Naive thymus-derived CD4-positive, alpha-beta T cell (primary cell): ENCODE measurements around the gene NMNAT2. TPM values are rescaled to one million over a fixed set of nuclear protein-coding genes. Genes with fewer than 3 reads are reported as not detected.

ENCODE experiments used
- ATAC-seq: fragments of 150-1000 bp; cut with Tn5 transposase; 2 replicates; pipeline ENCODE4 v1.10.0; 2021; ENCODE audit warnings: mild to moderate bottlenecking, moderate library complexity
- CTCF ChIA-PET: fragments of 350-600 bp; sonication (Branson Sonifier 250); formaldehyde crosslinking; loops from one replicate; lab custom pipeline; 2021; ENCODE audit warnings: antibody characterized with exemption; lab: Charles Lee
- POLR2A ChIA-PET: fragments of 350-600 bp; sonication (Branson Sonifier 250); formaldehyde crosslinking; loops from one replicate; lab custom pipeline; 2021; ENCODE audit warnings: antibody characterized with exemption, inconsistent platforms; lab: Charles Lee
- DNase-seq, 9 donors: peaks; one replicate each; pipeline versions ENCODE4 v3.0.0 to v3.0.0-alpha.2; 2020 to 2022; ENCODE audit warnings: mixed read lengths in 1 of 9
- H3K27ac ChIP-seq: one replicate; pipeline ENCODE4 v1.7.0; 2013; ENCODE audit warnings: mild to moderate bottlenecking, low read depth, low read length, moderate library complexity
- H3K27me3 ChIP-seq, 2 donors: one replicate each; pipeline ENCODE4 v1.7.0; 2013; ENCODE audit warnings: low read length in 2 of 2, mild to moderate bottlenecking in 2 of 2, moderate library complexity in 2 of 2; ENCODE audit not compliant: control insufficient read depth in 2 of 2, insufficient read depth in 2 of 2
- H3K36me3 ChIP-seq, 3 experiments: 1 replicate in 2 of 3; 2 replicates in 1 of 3; pipeline ENCODE4 v1.7.0; 2013; ENCODE audit warnings: low read length in 3 of 3, mild to moderate bottlenecking in 3 of 3, moderate library complexity in 1 of 3; ENCODE audit not compliant: insufficient read depth in 3 of 3, control insufficient read depth in 2 of 3
- H3K4me1 ChIP-seq, 2 donors: one replicate each; pipeline ENCODE4 v1.7.0; 2013; ENCODE audit warnings: low read length in 2 of 2, mild to moderate bottlenecking in 2 of 2, moderate library complexity in 1 of 2; ENCODE audit not compliant: control insufficient read depth in 2 of 2, insufficient read depth in 2 of 2
- H3K4me3 ChIP-seq: 2 replicates; pipeline ENCODE4 v1.7.0; 2013; ENCODE audit warnings: mild to moderate bottlenecking, low read length
- H3K9me3 ChIP-seq, 3 experiments: 1 replicate in 2 of 3; 2 replicates in 1 of 3; pipeline ENCODE4 v1.7.0; 2013; ENCODE audit warnings: low read length in 3 of 3; ENCODE audit not compliant: control insufficient read depth in 2 of 3
- H3K27ac Mint-ChIP-seq, 9 donors: one replicate each; pipeline ENCODE4 v1.8.0; 2020 to 2022; ENCODE audit warnings: mixed read lengths in 9 of 9, mild to moderate bottlenecking in 8 of 9, moderate library complexity in 5 of 9, inconsistent platforms in 2 of 9
- H3K27me3 Mint-ChIP-seq, 5 donors: one replicate each; pipeline ENCODE4 v1.8.0; 2021 to 2022; ENCODE audit warnings: mixed read lengths in 5 of 5, mild to moderate bottlenecking in 1 of 5
- H3K36me3 Mint-ChIP-seq, 5 donors: one replicate each; pipeline ENCODE4 v1.8.0; 2020 to 2022; ENCODE audit warnings: mixed read lengths in 5 of 5, mild to moderate bottlenecking in 3 of 5, inconsistent platforms in 1 of 5
- H3K4me1 Mint-ChIP-seq, 7 donors: one replicate each; pipeline ENCODE4 v1.8.0; 2020 to 2022; ENCODE audit warnings: mixed read lengths in 7 of 7, mild to moderate bottlenecking in 3 of 7, inconsistent platforms in 1 of 7
- H3K4me3 Mint-ChIP-seq, 10 donors: one replicate each; pipeline ENCODE4 v1.8.0; 2020 to 2022; ENCODE audit warnings: mild to moderate bottlenecking in 10 of 10, mixed read lengths in 10 of 10, moderate library complexity in 6 of 10, inconsistent platforms in 2 of 10
- H3K9me3 Mint-ChIP-seq, 11 donors: one replicate each; pipeline ENCODE4 v1.8.0; 2020 to 2022; ENCODE audit warnings: mixed read lengths in 11 of 11, mild to moderate bottlenecking in 4 of 11, inconsistent platforms in 1 of 11, moderate library complexity in 1 of 11
- intact Hi-C, 2 donors: fragments of 100-400 bp; cut with micrococcal nuclease; formaldehyde crosslinking; loops; one replicate each; pipeline ENCODE4 v1.15.1; 2023
- polyA plus RNA-seq, 2 donors: library from polyadenylated mRNA; unstranded; fragments of 300-500 nt; fragmentation: Illumina TruSeq; gene quantifications; one replicate each; pipeline ENCODE4 v1.2.3, GENCODE V29; 2021
- total RNA-seq, 6 experiments: library from RNA in 5 of 6; stranded (reverse) in 5 of 6; gene quantifications; 1 replicate in 5 of 6; 2 replicates in 1 of 6; pipeline ENCODE4 v1.2.3 and lab custom pipeline; 2021 to 2026

The NMNAT2 gene
- total and polyA plus RNA-seq, 7 experiments from 2014 or later: 0.07 to 0.24 TPM; not detected in 5

GRCh38 chr1:183303323-183303645 lies 114.9 kb downstream of the NMNAT2 start:
- Histone ChIP-seq H3K27me3 (no peaks in the 10 kb centered on the region), H3K27ac (no peak overlapping the region), H3K4me3 (no peak overlapping the region), H3K36me3 (no peaks in the 10 kb centered on the region), H3K9me3 (no peaks in the 10 kb centered on the region), H3K4me1 (no peaks in the 10 kb centered on the region)
- CTCF ChIA-PET: no interaction called here
- ATAC-seq (no peak), DNase-seq (no peak)
- H3K27ac Mint-ChIP-seq: no peak overlapping the region
- peaks cover 0 to 9% (median 7%) of the 10 kb centered on the region in 5 donors for H3K27me3 Mint-ChIP-seq
- peaks cover 0 to 3% (median 0%) of the 10 kb centered on the region in 5 donors for H3K36me3 Mint-ChIP-seq
- no peak overlapping the region for H3K4me3 Mint-ChIP-seq
- POLR2A ChIA-PET: no interaction called here
- H3K4me1 Mint-ChIP-seq: no peaks in the 10 kb centered on the region
- H3K9me3 Mint-ChIP-seq: peaks cover 0 to 6% (median 0%) of the 10 kb centered on the region in 11 donors
- intact Hi-C loops: no loop called here

GRCh38 chr1:183302452-183303322 lies 115.5 kb downstream of the NMNAT2 start:
- H3K9me3 Mint-ChIP-seq: peaks cover 0 to 6% (median 0%) of the 10 kb centered on the region in 11 donors
- H3K27ac Mint-ChIP-seq: peak overlapping the region in 1 of 9 donors; percentile 14
- H3K4me3 Mint-ChIP-seq: no peak overlapping the region
- no peaks in the 10 kb centered on the region for H3K9me3 ChIP-seq
- ChIA-PET CTCF (no interaction called here), POLR2A (no interaction called here)
- intact Hi-C loops: no loop called here
- peaks cover 0 to 3% (median 0%) of the 10 kb centered on the region in 5 donors for H3K36me3 Mint-ChIP-seq
- DNase-seq (no peak), ATAC-seq (no peak)
- H3K36me3 ChIP-seq: no peaks in the 10 kb centered on the region
- H3K4me3 ChIP-seq: no peak overlapping the region
- H3K27ac ChIP-seq: no peak overlapping the region
- no peaks in the 10 kb centered on the region for H3K4me1 ChIP-seq
- H3K27me3 ChIP-seq: no peaks in the 10 kb centered on the region
- H3K4me1 Mint-ChIP-seq: no peaks in the 10 kb centered on the region
- H3K27me3 Mint-ChIP-seq: peaks cover 0 to 9% (median 7%) of the 10 kb centered on the region in 5 donors

GRCh38 chr1:183301239-183301638 lies 116.9 kb downstream of the NMNAT2 start:
- DNase-seq (no peak), ATAC-seq (no peak)
- intact Hi-C loops: no loop called here
- ChIA-PET POLR2A (no interaction called here), CTCF (no interaction called here)
- peaks cover 5 to 15% (median 8%) of the 10 kb centered on the region in 5 donors for H3K27me3 Mint-ChIP-seq
- no peak overlapping the region for H3K4me3 Mint-ChIP-seq
- Histone ChIP-seq H3K4me3 (no peak overlapping the region), H3K27me3 (no peaks in the 10 kb centered on the region), H3K9me3 (no peaks in the 10 kb centered on the region), H3K36me3 (no peaks in the 10 kb centered on the region), H3K27ac (no peak overlapping the region), H3K4me1 (no peaks in the 10 kb centered on the region)
- H3K36me3 Mint-ChIP-seq: peaks cover 0 to 3% (median 0%) of the 10 kb centered on the region in 5 donors
- no peak overlapping the region for H3K27ac Mint-ChIP-seq
- no peaks in the 10 kb centered on the region for H3K4me1 Mint-ChIP-seq
- peaks cover 0 to 6% (median 0%) of the 10 kb centered on the region in 11 donors for H3K9me3 Mint-ChIP-seq

GRCh38 chr1:183300828-183301227 lies 117.4 kb downstream of the NMNAT2 start:
- DNase-seq: no peak
- peaks cover 5 to 15% (median 8%) of the 10 kb centered on the region in 5 donors for H3K27me3 Mint-ChIP-seq
- H3K27me3 ChIP-seq: no peaks in the 10 kb centered on the region
- ChIA-PET CTCF (no interaction called here), POLR2A (no interaction called here)
- H3K36me3 ChIP-seq: no peaks in the 10 kb centered on the region
- peaks cover 0 to 6% (median 0%) of the 10 kb centered on the region in 11 donors for H3K9me3 Mint-ChIP-seq
- no peaks in the 10 kb centered on the region for H3K4me1 ChIP-seq
- no peaks in the 10 kb centered on the region for H3K4me1 Mint-ChIP-seq
- ATAC-seq: no peak
- H3K36me3 Mint-ChIP-seq: peaks cover 0 to 3% (median 0%) of the 10 kb centered on the region in 5 donors
- H3K4me3 ChIP-seq: no peak overlapping the region
- intact Hi-C loops: no loop called here
- H3K27ac ChIP-seq: no peak overlapping the region
- no peak overlapping the region for H3K4me3 Mint-ChIP-seq
- H3K27ac Mint-ChIP-seq: no peak overlapping the region
- no peaks in the 10 kb centered on the region for H3K9me3 ChIP-seq

- ChIA-PET CTCF (no interaction called here), POLR2A (no interaction called here)
- H3K4me1 ChIP-seq: no peaks in the 10 kb centered on the region
- no peaks in the 10 kb centered on the region for H3K27me3 ChIP-seq
- ATAC-seq (no peak), DNase-seq (no peak)
- peaks cover 5 to 15% (median 8%) of the 10 kb centered on the region in 5 donors for H3K27me3 Mint-ChIP-seq
- H3K36me3 Mint-ChIP-seq: peaks cover 0 to 3% (median 0%) of the 10 kb centered on the region in 5 donors
- intact Hi-C loops: no loop called here
- peaks cover 0 to 6% (median 0%) of the 10 kb centered on the region in 11 donors for H3K9me3 Mint-ChIP-seq
- H3K4me3 ChIP-seq: no peak overlapping the region
- no peaks in the 10 kb centered on the region for H3K36me3 ChIP-seq
- no peaks in the 10 kb centered on the region for H3K9me3 ChIP-seq
- no peak overlapping the region for H3K27ac Mint-ChIP-seq
- H3K27ac ChIP-seq: no peak overlapping the region
- H3K4me1 Mint-ChIP-seq: no peaks in the 10 kb centered on the region
- H3K4me3 Mint-ChIP-seq: no peak overlapping the region
Measured at GRCh38 chr1:183300395-183300794, 117.8 kb downstream of the NMNAT2 start.

- H3K27me3 ChIP-seq: no peaks in the 10 kb centered on the region
- no peaks in the 10 kb centered on the region for H3K36me3 ChIP-seq
- DNase-seq (no peak), ATAC-seq (no peak)
- H3K4me1 ChIP-seq: no peaks in the 10 kb centered on the region
- peaks cover 0 to 6% (median 5%) of the 10 kb centered on the region in 5 donors for H3K27me3 Mint-ChIP-seq
- ChIA-PET CTCF (no interaction called here), POLR2A (interaction anchor here (0.6 kb wide), 1 partner anchor 16 kb away, joined by 3 read pairs; no protein-coding TSS in a partner anchor)
- no peaks in the 10 kb centered on the region for H3K9me3 ChIP-seq
- H3K4me1 Mint-ChIP-seq: no peaks in the 10 kb centered on the region
- no peak overlapping the region for H3K27ac ChIP-seq
- H3K27ac Mint-ChIP-seq: no peak overlapping the region
- no peak overlapping the region for H3K4me3 Mint-ChIP-seq
- H3K4me3 ChIP-seq: no peak overlapping the region
- peaks cover 0 to 6% (median 0%) of the 10 kb centered on the region in 11 donors for H3K9me3 Mint-ChIP-seq
- H3K36me3 Mint-ChIP-seq: peaks cover 0 to 3% (median 0%) of the 10 kb centered on the region in 5 donors
- intact Hi-C loops: no loop called here
Measured at GRCh38 chr1:183296782-183297181, 121.4 kb downstream of the NMNAT2 start.
